H9 (cell line): ENCODE results near the gene PHF21A. TPM values are rescaled to one million over a fixed set of nuclear protein-coding genes. Genes with fewer than 3 reads are reported as not detected.

Experiments used
- DNase-seq: peaks from one replicate; pipeline ENCODE4 v3.0.0-alpha.2; 2017
- H2AFZ ChIP-seq: one replicate; pipeline ENCODE4 v1.6.1; 2013; ENCODE audit warnings: mild to moderate bottlenecking, low read length, control low read depth, moderate library complexity
- H2AK5ac ChIP-seq: 2 replicates; pipeline ENCODE4 v1.6.1; 2013; ENCODE audit warnings: low read length, control low read depth, mixed read lengths; ENCODE audit not compliant: insufficient read length
- H2BK120ac ChIP-seq: one replicate; pipeline ENCODE4 v1.6.1; 2013; ENCODE audit warnings: low read depth, mild to moderate bottlenecking, low read length, control low read depth, inconsistent platforms; ENCODE audit not compliant: poor library complexity, severe bottlenecking
- H2BK12ac ChIP-seq: 2 replicates; pipeline ENCODE4 v1.6.1; 2013; ENCODE audit warnings: low read length, control low read depth, mixed read lengths, low read depth; ENCODE audit not compliant: insufficient read length
- H2BK15ac ChIP-seq: 2 replicates; pipeline ENCODE4 v1.6.1; 2013; ENCODE audit warnings: low read depth, low read length, control low read depth
- H2BK20ac ChIP-seq: one replicate; pipeline ENCODE4 v1.6.1; 2013; ENCODE audit warnings: low read depth, mild to moderate bottlenecking, low read length, control low read depth, inconsistent platforms; ENCODE audit not compliant: poor library complexity, severe bottlenecking
- H2BK5ac ChIP-seq: 2 replicates; pipeline ENCODE4 v1.6.1; 2013; ENCODE audit warnings: low read length, control low read depth, mixed read lengths; ENCODE audit not compliant: insufficient read length
- H3K14ac ChIP-seq: 2 replicates; pipeline ENCODE4 v1.6.1; 2013; ENCODE audit warnings: low read length, control low read depth; ENCODE audit not compliant: insufficient read depth
- H3K18ac ChIP-seq: 2 replicates; pipeline ENCODE4 v1.6.1; 2013; ENCODE audit warnings: low read depth, mild to moderate bottlenecking, mixed read lengths, low read length, control low read depth; ENCODE audit not compliant: insufficient read length
- H3K23ac ChIP-seq: 2 replicates; pipeline ENCODE4 v1.6.1; 2013; ENCODE audit warnings: low read length, control low read depth, mixed read lengths, low read depth; ENCODE audit not compliant: insufficient read length
- H3K23me2 ChIP-seq: 2 replicates; pipeline ENCODE4 v1.6.1; 2013; ENCODE audit warnings: low read depth, mild to moderate bottlenecking, mixed read lengths, low read length, control low read depth; ENCODE audit not compliant: insufficient read length, poor library complexity, severe bottlenecking
- H3K27ac ChIP-seq: 2 replicates; pipeline ENCODE4 v1.5.1; 2013; ENCODE audit warnings: low read length, control low read depth, mixed read lengths, low read depth; ENCODE audit not compliant: insufficient read length
- H3K27me3 ChIP-seq: 2 replicates; pipeline ENCODE4 v1.6.1; 2013; ENCODE audit warnings: low read length, control low read depth, inconsistent platforms; ENCODE audit not compliant: insufficient read depth
- H3K4ac ChIP-seq: 2 replicates; pipeline ENCODE4 v1.6.1; 2013; ENCODE audit warnings: low read depth, mild to moderate bottlenecking, control low read depth, inconsistent platforms, low read length, moderate library complexity
- H3K4me1 ChIP-seq: 2 replicates; pipeline ENCODE4 v1.6.1; 2013; ENCODE audit warnings: low read length, control low read depth, inconsistent platforms; ENCODE audit not compliant: insufficient read depth
- H3K4me2 ChIP-seq: 2 replicates; pipeline ENCODE4 v1.6.1; 2013; ENCODE audit warnings: low read length, control low read depth, mixed read lengths; ENCODE audit not compliant: insufficient read length, insufficient read depth
- H3K56ac ChIP-seq: 2 replicates; pipeline ENCODE4 v1.6.1; 2013; ENCODE audit warnings: low read depth, mild to moderate bottlenecking, mixed read lengths, low read length, control low read depth; ENCODE audit not compliant: insufficient read length
- H3K79me1 ChIP-seq: 2 replicates; pipeline ENCODE4 v1.6.1; 2013; ENCODE audit warnings: low read depth, mild to moderate bottlenecking, moderate library complexity, low read length, control low read depth, inconsistent platforms; ENCODE audit not compliant: insufficient read depth, poor library complexity, severe bottlenecking
- H3K79me2 ChIP-seq: 2 replicates; pipeline ENCODE4 v1.6.1; 2013; ENCODE audit warnings: low read length, control low read depth, inconsistent platforms; ENCODE audit not compliant: insufficient read depth
- H3K9ac ChIP-seq: 2 replicates; pipeline ENCODE4 v1.6.1; 2013; ENCODE audit warnings: low read length, control low read depth, mixed read lengths; ENCODE audit not compliant: insufficient read length; ENCODE audit errors: extremely low read depth
- H3K9me3 ChIP-seq: one replicate; pipeline ENCODE4 v1.6.1; 2013; ENCODE audit warnings: low read depth, low read length, inconsistent platforms; ENCODE audit not compliant: control insufficient read depth
- H3T11ph ChIP-seq: one replicate; pipeline ENCODE4 v1.6.1; 2013; ENCODE audit warnings: mild to moderate bottlenecking, low read length, control low read depth, inconsistent platforms
- H4K20me1 ChIP-seq: one replicate; pipeline ENCODE4 v1.6.1; 2013; ENCODE audit not compliant: control insufficient read depth, insufficient read length, insufficient read depth
- H4K5ac ChIP-seq: 2 replicates; pipeline ENCODE4 v1.6.1; 2013; ENCODE audit warnings: low read depth, mild to moderate bottlenecking, mixed read lengths, low read length, control low read depth; ENCODE audit not compliant: insufficient read length
- H4K8ac ChIP-seq: replicated peaks from 2 replicates; pipeline ENCODE4 v1.6.1; 2013; ENCODE audit warnings: low read length, control low read depth, mixed read lengths, low read depth; ENCODE audit not compliant: insufficient read length
- H4K91ac ChIP-seq: 2 replicates; pipeline ENCODE4 v1.6.1; 2013; ENCODE audit warnings: low read depth, mild to moderate bottlenecking, moderate library complexity, mixed read lengths, low read length, control low read depth; ENCODE audit not compliant: insufficient read length
- H3K27ac Mint-ChIP-seq, 3 experiments: 2 replicates in 2 of 3; 3 replicates in 1 of 3; pipeline ENCODE4 v1.8.0; 2020 to 2021; ENCODE audit warnings: mixed read lengths in 3 of 3, mild to moderate bottlenecking in 1 of 3, moderate library complexity in 1 of 3
- H3K27me3 Mint-ChIP-seq: 2 replicates; pipeline ENCODE4 v1.8.0; 2021; ENCODE audit warnings: low read depth, mild to moderate bottlenecking, moderate library complexity, mixed read lengths
- H3K36me3 Mint-ChIP-seq, 3 experiments: 2 replicates in 2 of 3; 3 replicates in 1 of 3; pipeline ENCODE4 v1.8.0; 2020 to 2021; ENCODE audit warnings: low read depth in 3 of 3, mixed read lengths in 3 of 3; ENCODE audit not compliant: insufficient read depth in 1 of 3
- H3K4me1 Mint-ChIP-seq, 2 experiments: 2 replicates each; pipeline ENCODE4 v1.8.0; 2020; ENCODE audit warnings: mixed read lengths in 2 of 2
- H3K4me3 Mint-ChIP-seq, 2 experiments: 2 replicates in 1 of 2; 3 replicates in 1 of 2; pipeline ENCODE4 v1.8.0; 2020 to 2021; ENCODE audit warnings: mild to moderate bottlenecking in 2 of 2, mixed read lengths in 2 of 2, moderate library complexity in 1 of 2
- H3K9me3 Mint-ChIP-seq, 2 experiments: 2 replicates in 1 of 2; 3 replicates in 1 of 2; pipeline ENCODE4 v1.8.0; 2020; ENCODE audit warnings: mild to moderate bottlenecking in 2 of 2, mixed read lengths in 2 of 2, moderate library complexity in 1 of 2
- CTCF ChIP-seq: fragments of 200-600 bp; sonication (generic); conservative IDR thresholded peaks from 3 replicates; pipeline ENCODE4 v1.8.0; 2021; ENCODE audit warnings: antibody characterized with exemption, mild to moderate bottlenecking
- WGBS: extraction: QIAGEN DNeasy Blood & Tissue Kit; methylation state at CpG from one replicate; pipeline ENCODE4 v1.1.7; 2013; ENCODE audit warnings: missing lambda C conversion rate, low lambda C conversion rate, mixed read lengths; ENCODE audit not compliant: insufficient read length; ENCODE audit errors: extremely low coverage; 5-methylcytosine and 5-hydroxymethylcytosine counted together
- total RNA-seq: library from RNA; stranded (reverse); gene quantifications from 2 replicates; pipeline ENCODE4 v1.2.1, GENCODE V29; 2021

PHF21A gene
- total RNA-seq, 1 experiment from 2014 or later, result 33.8 TPM

GRCh38 chr11:46099963-46100316 lies 21.3 kb downstream of the PHF21A start:
- no peak for DNase-seq

More at GRCh38 chr11:46099963-46100316, 21.3 kb downstream of the PHF21A start:
- H4K8ac ChIP-seq, result no peak overlapping the region
- H3K4me1 Mint-ChIP-seq, result peaks cover 26 to 35% of the 10 kb centered on the region in 2 experiments
- no peak overlapping the region for H3K4me3 Mint-ChIP-seq
- no peak overlapping the region for H4K91ac ChIP-seq
- no peaks in the 10 kb centered on the region for H3K4me1 ChIP-seq
- H3K4ac ChIP-seq, result no peak overlapping the region
- H3K14ac ChIP-seq, result no peak overlapping the region
- no peak overlapping the region for H3K18ac ChIP-seq
- no peak overlapping the region for H2BK120ac ChIP-seq
- H4K5ac ChIP-seq, result no peak overlapping the region
- H2BK12ac ChIP-seq, result no peak overlapping the region
- peaks cover 8% of the 10 kb centered on the region for H3K79me1 ChIP-seq
- no peaks in the 10 kb centered on the region for H3K27me3 Mint-ChIP-seq
- no peak overlapping the region for H3K56ac ChIP-seq
- no peak overlapping the region for H2AK5ac ChIP-seq
- H3K9ac ChIP-seq, result no peak overlapping the region
- no CpG with 5 or more reads among the region's 1 CpG for WGBS
- H2BK5ac ChIP-seq, result no peak overlapping the region
- H3K27me3 ChIP-seq, result no peaks in the 10 kb centered on the region
- H3K79me2 ChIP-seq, result no peaks in the 10 kb centered on the region; the same call in 1 of the 2 replicates
- no peak overlapping the region for H3K27ac ChIP-seq
- no peak overlapping the region for H2BK20ac ChIP-seq
- no peaks in the 10 kb centered on the region for H3K9me3 Mint-ChIP-seq
- no peak overlapping the region for H3T11ph ChIP-seq
- TF ChIP-seq CTCF, result no peak
- H3K36me3 Mint-ChIP-seq, result no peaks in the 10 kb centered on the region
- H2AFZ ChIP-seq, result no peak overlapping the region
- H4K20me1 ChIP-seq, result no peaks in the 10 kb centered on the region
- H3K23ac ChIP-seq, result no peak overlapping the region
- H3K9me3 ChIP-seq, result no peaks in the 10 kb centered on the region
- peak overlapping the region in 2 of 3 experiments; percentile 55 to 60; a peak in 3 of 7 replicates for H3K27ac Mint-ChIP-seq
- H3K23me2 ChIP-seq, result no peaks in the 10 kb centered on the region
- no peak overlapping the region for H2BK15ac ChIP-seq
- no peak overlapping the region for H3K4me2 ChIP-seq
